ENCODE results near the gene B9D1.
A peak's percentile ranks its signal among the peaks of the same experiment; 100 is the strongest.

The B9D1 gene

GRCh38 chr17:19334331-19334730, 28.2 kb downstream of the B9D1 start:
- DNase-seq = peak; percentile 17

- no peak for DNase-seq
These were observed 28.7 kb downstream of the B9D1 start for GRCh38 chr17:19333736-19334290.

DNA sequence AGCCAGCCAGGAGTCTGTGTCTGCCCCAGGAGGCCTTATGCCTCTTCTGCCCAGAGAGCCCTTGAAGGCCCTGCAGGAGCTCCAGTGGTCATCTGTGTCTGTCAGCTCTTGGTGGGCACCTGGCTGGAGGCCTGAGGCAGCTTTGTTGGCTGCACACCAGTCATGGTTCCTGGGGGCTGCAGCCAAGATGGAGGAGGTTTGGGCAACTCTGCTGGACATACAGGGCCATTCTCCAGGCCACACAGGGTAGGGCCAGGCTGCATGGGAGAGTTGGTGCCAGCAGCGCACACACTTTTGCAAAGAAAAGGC, 29.4 kb downstream of the B9D1 start:
- DNase-seq = peak; percentile 9

- no peak for DNase-seq
These were observed 30.0 kb downstream of the B9D1 start for GRCh38 chr17:19332371-19333131.

- no peak for DNase-seq
These were observed 30.8 kb downstream of the B9D1 start for GRCh38 chr17:19331543-19332245.

- no peak for DNase-seq
These were observed 31.4 kb downstream of the B9D1 start for GRCh38 chr17:19331134-19331533.

DNA sequence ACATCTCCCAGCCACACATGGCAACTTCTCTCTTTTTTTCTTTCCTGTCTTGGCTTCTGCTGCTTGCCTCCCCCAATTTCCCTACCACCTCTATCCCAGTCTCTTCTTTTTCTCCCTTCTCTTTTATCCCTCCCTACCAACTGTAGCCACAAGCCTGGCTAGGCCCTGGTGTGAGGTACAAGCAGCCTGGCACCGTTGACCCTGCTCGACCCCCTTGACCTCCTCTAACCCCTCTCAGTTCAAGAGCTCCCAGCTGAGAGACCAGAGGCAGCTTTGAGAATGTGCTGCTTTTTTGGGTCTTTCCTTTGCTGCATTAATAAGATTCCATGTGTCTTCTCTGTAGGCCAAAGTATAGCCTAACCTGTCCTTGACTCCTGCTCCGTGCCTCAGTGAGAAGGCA, 32.3 kb downstream of the B9D1 start:
- no peak for DNase-seq

DNA sequence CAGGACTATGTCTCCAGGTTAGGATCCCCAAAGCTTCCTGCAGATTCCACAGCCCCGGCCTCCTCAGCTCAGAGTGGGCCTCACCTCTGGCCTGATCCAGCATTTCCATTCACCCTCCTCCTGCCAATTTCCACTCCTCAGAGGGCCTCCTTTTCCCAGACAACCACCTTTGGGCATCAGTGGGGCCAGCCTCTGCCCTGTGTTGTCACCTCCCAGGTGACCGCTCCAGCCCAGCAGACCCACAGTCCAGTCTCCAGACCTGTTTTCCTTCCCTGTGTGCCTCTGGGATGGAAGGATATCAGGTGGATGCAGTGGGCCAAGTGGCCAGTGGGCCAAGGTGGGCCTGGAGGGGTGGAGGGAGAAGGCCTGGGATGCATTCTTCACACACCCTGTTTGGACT, 32.7 kb downstream of the B9D1 start:
- no peak for DNase-seq

GRCh38 chr17:19329136-19329535, 33.4 kb downstream of the B9D1 start:
- no peak for DNase-seq

- DNase-seq = peak; percentile 23
These were observed 34.0 kb downstream of the B9D1 start for GRCh38 chr17:19328441-19329061.

GRCh38 chr17:19327031-19327783, 35.3 kb downstream of the B9D1 start:
- no peak for DNase-seq

GRCh38 chr17:19325542-19325941, 37.0 kb downstream of the B9D1 start:
- no peak for DNase-seq

GRCh38 chr17:19322861-19323260, 39.7 kb downstream of the B9D1 start:
- no peak for DNase-seq

DNA sequence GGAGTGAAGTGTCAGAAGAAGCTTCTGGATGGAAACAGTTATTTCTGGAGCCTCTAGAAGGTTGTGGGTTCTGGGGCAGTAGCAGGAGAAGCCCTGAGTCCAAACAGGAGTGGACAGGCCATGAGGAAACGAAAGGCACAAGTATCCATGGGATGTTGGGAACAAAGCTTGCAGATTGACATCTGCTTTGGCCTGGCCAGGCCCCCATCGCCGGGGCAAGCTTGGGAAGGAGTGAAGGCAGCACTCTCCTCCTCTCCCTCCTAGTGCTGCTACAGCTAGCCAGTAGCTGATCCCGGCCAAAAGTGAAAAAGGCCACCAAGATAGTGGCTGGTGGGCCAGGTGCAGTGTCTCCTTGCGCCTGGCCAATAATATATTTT, 40.4 kb downstream of the B9D1 start:
- no peak for DNase-seq

- no peak for DNase-seq
These were observed 40.9 kb downstream of the B9D1 start for GRCh38 chr17:19321481-19322128.

- no peak for DNase-seq
These were observed 41.6 kb downstream of the B9D1 start for GRCh38 chr17:19320876-19321275.

DNA sequence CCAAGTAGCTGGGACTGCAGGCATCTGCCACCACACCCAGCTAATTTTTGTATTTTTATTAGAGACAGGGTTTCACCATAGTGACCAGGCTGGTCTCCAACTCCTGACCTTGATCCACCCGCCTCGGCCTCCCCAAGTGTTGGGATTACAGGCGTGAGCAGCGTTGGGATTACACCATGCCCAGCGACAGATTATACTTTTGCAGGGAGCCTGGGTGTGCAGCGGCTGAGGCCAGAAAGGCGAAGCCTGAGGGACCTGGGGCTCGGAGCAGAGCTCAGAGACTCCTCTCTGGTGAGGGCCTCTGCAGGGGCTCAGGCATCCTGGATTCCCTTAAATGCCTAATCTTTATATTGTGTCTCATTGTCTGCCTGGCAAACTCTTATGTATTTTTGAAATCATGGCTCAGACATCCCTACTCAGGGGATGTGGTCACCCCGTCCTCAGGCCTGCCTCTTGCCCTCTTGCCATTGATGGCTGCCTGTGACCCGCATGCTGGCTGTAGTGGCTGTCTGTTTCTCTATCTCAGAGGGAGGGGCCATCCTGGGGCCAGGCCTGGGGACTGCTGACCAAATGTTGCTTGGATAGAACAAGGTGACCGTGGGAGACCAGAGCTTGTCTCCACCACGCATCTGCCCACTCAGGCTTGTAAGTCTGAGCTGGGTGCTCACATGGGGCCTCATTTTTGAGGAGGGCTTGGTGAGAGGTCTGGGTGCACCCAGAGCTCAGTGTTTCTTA, 42.6 kb downstream of the B9D1 start:
- DNase-seq = no peak

DNA sequence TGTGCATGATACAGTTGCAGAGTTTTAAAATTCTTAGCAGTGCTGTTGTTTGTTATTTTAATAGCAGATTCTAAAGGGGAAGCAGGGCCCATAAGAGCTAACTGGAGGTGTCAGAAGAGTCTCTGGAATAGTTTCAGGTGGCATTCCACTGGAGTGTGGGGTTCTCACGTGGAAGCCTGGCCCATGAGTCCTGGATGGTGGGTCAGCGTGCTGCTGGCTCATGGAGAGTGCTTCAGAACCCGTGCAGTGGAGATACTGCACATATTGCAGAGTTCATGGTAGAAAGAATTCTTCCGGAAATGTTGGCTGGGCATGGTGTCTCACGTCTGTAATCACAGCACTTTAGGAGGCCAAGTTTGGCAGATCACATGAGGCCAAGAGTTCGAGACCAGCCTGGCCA, 43.9 kb downstream of the B9D1 start:
- DNase-seq = no peak

GRCh38 chr17:19317359-19318095, 45.0 kb downstream of the B9D1 start:
- DNase-seq = no peak

- DNase-seq = no peak
These were observed 45.7 kb downstream of the B9D1 start for GRCh38 chr17:19316761-19317358.

GRCh38 chr17:19315104-19315503, 47.4 kb downstream of the B9D1 start:
- DNase-seq = no peak

Measured in activated CD4-positive, CD25-positive, alpha-beta regulatory T cell treated with anti-CD3 and anti-CD28 coated beads, Interleukin-2, amount 50 U/mL, for 72 hours (primary cell).